Measurements from ENCODE around the gene DDX47. TPM values are rescaled to one million over a fixed set of nuclear protein-coding genes. Genes with fewer than 3 reads are reported as not detected.
A peak's percentile ranks its signal among the peaks of the same experiment; 100 is the strongest.

The DDX47 gene
- total and polyA plus RNA-seq, 2 experiments from 2014 or later: 54.0 to 90.8 TPM

DNA sequence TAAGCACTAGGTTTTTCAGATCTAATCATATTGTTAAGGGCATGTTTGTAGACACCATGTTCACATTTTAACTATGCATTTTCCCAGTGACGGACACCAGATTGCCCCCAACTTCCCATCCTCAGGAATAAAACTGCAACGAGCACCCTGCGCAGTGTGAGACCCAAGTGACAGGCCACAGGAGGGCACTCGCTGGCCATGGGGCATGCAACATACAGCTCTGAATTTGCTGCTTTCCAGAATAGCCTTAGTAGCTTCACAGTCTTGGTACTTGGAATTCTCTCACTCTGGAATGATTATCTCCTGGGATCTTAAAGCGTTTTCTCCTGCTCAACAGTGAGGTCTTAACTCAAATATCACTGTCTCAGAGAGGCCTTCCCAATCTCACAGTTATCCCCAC, 972 bp upstream of the DDX47 start (continued):
- TF ChIP-seq, protein P1, sequence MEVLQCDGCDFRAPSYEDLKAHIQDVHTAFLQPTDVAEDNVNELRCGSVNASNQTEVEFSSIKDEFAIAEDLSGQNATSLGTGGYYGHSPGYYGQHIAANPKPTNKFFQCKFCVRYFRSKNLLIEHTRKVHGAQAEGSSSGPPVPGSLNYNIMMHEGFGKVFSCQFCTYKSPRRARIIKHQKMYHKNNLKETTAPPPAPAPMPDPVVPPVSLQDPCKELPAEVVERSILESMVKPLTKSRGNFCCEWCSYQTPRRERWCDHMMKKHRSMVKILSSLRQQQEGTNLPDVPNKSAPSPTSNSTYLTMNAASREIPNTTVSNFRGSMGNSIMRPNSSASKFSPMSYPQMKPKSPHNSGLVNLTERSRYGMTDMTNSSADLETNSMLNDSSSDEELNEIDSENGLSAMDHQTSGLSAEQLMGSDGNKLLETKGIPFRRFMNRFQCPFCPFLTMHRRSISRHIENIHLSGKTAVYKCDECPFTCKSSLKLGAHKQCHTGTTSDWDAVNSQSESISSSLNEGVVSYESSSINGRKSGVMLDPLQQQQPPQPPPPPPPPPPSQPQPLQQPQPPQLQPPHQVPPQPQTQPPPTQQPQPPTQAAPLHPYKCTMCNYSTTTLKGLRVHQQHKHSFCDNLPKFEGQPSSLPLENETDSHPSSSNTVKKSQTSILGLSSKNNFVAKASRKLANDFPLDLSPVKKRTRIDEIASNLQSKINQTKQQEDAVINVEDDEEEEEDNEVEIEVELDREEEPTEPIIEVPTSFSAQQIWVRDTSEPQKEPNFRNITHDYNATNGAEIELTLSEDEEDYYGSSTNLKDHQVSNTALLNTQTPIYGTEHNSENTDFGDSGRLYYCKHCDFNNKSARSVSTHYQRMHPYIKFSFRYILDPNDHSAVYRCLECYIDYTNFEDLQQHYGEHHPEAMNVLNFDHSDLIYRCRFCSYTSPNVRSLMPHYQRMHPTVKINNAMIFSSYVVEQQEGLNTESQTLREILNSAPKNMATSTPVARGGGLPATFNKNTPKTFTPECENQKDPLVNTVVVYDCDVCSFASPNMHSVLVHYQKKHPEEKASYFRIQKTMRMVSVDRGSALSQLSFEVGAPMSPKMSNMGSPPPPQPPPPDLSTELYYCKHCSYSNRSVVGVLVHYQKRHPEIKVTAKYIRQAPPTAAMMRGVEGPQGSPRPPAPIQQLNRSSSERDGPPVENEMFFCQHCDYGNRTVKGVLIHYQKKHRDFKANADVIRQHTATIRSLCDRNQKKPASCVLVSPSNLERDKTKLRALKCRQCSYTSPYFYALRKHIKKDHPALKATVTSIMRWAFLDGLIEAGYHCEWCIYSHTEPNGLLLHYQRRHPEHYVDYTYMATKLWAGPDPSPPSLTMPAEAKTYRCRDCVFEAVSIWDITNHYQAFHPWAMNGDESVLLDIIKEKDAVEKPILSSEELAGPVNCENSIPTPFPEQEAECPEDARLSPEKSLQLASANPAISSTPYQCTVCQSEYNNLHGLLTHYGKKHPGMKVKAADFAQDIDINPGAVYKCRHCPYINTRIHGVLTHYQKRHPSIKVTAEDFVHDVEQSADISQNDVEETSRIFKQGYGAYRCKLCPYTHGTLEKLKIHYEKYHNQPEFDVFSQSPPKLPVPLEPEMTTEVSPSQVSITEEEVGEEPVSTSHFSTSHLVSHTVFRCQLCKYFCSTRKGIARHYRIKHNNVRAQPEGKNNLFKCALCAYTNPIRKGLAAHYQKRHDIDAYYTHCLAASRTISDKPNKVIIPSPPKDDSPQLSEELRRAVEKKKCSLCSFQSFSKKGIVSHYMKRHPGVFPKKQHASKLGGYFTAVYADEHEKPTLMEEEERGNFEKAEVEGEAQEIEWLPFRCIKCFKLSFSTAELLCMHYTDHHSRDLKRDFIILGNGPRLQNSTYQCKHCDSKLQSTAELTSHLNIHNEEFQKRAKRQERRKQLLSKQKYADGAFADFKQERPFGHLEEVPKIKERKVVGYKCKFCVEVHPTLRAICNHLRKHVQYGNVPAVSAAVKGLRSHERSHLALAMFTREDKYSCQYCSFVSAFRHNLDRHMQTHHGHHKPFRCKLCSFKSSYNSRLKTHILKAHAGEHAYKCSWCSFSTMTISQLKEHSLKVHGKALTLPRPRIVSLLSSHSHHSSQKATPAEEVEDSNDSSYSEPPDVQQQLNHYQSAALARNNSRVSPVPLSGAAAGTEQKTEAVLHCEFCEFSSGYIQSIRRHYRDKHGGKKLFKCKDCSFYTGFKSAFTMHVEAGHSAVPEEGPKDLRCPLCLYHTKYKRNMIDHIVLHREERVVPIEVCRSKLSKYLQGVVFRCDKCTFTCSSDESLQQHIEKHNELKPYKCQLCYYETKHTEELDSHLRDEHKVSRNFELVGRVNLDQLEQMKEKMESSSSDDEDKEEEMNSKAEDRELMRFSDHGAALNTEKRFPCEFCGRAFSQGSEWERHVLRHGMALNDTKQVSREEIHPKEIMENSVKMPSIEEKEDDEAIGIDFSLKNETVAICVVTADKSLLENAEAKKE (CRISPR knock-in tag; IDR thresholded peaks at IDR 0.05): no peak
- TF ChIP-seq EZH2phosphoT487 (IDR thresholded peaks at IDR 0.05; ENCODE audit: unreplicated experiment) (no peak), POLR2AphosphoS5 (IDR thresholded peaks at IDR 0.05; ENCODE audit: low read depth) (no peak)

DNA sequence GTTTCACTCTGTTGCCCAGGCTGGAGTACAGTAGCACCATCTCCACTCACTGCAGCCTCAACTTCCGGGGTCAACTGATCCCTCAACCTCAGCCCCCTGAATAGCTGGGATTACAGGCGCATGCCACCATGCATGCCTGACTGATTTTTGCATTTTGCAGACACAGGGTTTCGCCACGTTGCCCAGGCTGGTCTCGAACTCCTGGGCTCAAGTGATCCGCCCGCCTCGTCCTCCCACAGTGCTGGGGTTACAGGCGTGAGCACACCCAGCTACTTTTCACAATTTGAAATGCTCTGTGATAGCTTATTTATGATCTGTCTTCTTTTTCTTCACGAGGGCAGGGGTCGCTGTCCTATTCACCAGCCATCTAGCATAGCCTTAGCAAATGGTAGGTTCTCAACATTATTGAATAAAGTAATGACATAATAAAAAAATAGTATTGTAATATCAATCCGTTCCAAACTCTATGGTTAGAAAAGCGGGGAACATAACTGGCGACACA, 477 bp upstream of the DDX47 start:
- peak overlapping the region; percentile 45; the same call in 1 of the 2 replicates for H3K4me2 ChIP-seq
- DNase-seq (ENCODE audit: low spot score) (no peak), ATAC-seq (peak; percentile 38)
- peaks cover 6% of the 10 kb centered on the region; the same call in 1 of the 2 replicates for H3K36me3 ChIP-seq (ENCODE audit: insufficient read depth)
- peaks cover 9% of the 10 kb centered on the region for H3K4me1 ChIP-seq (ENCODE audit: insufficient read depth)
- H2AFZ ChIP-seq: peak overlapping the region; percentile 77
- H3K4me3 Mint-ChIP-seq: peak overlapping the region; percentile 96
- H3K27ac Mint-ChIP-seq: no peak overlapping the region
- no peaks in the 10 kb centered on the region for H3K9me2 ChIP-seq (ENCODE audit: insufficient read depth)
- H3K4me1 Mint-ChIP-seq: peaks cover 10% of the 10 kb centered on the region
- H4K20me1 ChIP-seq (replicated peaks; ENCODE audit: insufficient read depth): peaks cover 12% of the 10 kb centered on the region
- peaks cover 45% of the 10 kb centered on the region for H3K79me2 ChIP-seq (replicated peaks; ENCODE audit: insufficient read depth)
- peaks cover 15% of the 10 kb centered on the region for H3K36me3 Mint-ChIP-seq (ENCODE audit: low read depth)
- no peaks in the 10 kb centered on the region for H3K9me3 Mint-ChIP-seq
- H3F3A ChIP-seq (replicated peaks; ENCODE audit: low read depth): no peaks in the 10 kb centered on the region
- H3K27ac ChIP-seq (ENCODE audit: low read depth): no peak overlapping the region
- H3K4me3 ChIP-seq: peak overlapping the region; percentile 91; the same call in 1 of the 2 replicates
- TF ChIP-seq, protein P2, sequence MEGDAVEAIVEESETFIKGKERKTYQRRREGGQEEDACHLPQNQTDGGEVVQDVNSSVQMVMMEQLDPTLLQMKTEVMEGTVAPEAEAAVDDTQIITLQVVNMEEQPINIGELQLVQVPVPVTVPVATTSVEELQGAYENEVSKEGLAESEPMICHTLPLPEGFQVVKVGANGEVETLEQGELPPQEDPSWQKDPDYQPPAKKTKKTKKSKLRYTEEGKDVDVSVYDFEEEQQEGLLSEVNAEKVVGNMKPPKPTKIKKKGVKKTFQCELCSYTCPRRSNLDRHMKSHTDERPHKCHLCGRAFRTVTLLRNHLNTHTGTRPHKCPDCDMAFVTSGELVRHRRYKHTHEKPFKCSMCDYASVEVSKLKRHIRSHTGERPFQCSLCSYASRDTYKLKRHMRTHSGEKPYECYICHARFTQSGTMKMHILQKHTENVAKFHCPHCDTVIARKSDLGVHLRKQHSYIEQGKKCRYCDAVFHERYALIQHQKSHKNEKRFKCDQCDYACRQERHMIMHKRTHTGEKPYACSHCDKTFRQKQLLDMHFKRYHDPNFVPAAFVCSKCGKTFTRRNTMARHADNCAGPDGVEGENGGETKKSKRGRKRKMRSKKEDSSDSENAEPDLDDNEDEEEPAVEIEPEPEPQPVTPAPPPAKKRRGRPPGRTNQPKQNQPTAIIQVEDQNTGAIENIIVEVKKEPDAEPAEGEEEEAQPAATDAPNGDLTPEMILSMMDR (conservative IDR thresholded peaks at IDR 0.05; ENCODE audit: low read depth in 2 of 2): peak in 1 of 2 experiments; percentile 3; a peak in 1 of 4 replicates
- TF ChIP-seq EZH2 (IDR thresholded peaks at IDR 0.05; ENCODE audit: low read depth, unreplicated experiment): no peak
- TF ChIP-seq JUNB (IDR thresholded peaks at IDR 0.05; ENCODE audit: unreplicated experiment): no peak
- H3K27me3 ChIP-seq (ENCODE audit: insufficient read depth): no peaks in the 10 kb centered on the region
- H3K27me3 Mint-ChIP-seq (ENCODE audit: insufficient read depth, low read depth, poor library complexity): peaks cover 1% of the 10 kb centered on the region

All from GM23338 (cell line).